Measurements from ENCODE around the gene UGT1A9. TPM values are rescaled to one million over a fixed set of nuclear protein-coding genes. Genes with fewer than 3 reads are reported as not detected.

UGT1A9 gene
- total RNA-seq, 4 donors from 2014 or later = 4.6 to 18.7 (median 10.5) TPM

- intact Hi-C loops (cut with DNase I; ENCODE audit: low total_unique reads) = no loop called here
- H3K27me3 ChIP-seq = no peaks in the 10 kb centered on the region
- no peaks in the 10 kb centered on the region for H3K4me1 ChIP-seq
- H3K27ac ChIP-seq = no peak overlapping the region
- in situ Hi-C loops (cut with MboI; ENCODE audit: low pct_ligation_motif_present in 1 of 4, low pct_unique_long_range_greater_than_20kb in 1 of 4, low sequenced_read_pairs in 3 of 4) = no loop called here
- WGBS, 2 donors (ENCODE audit: low coverage in 1 of 2) = 85% methylated on average over 14 of the region's 14 CpGs; no CpG with 5 or more reads in 1 of the 2 donors
- DNase-seq = no peak
- TF ChIP-seq POLR2A (IDR thresholded peaks at IDR 0.05) (no peak), EP300 (IDR thresholded peaks at IDR 0.05; ENCODE audit: low read depth) (no peak), POLR2AphosphoS5 (IDR thresholded peaks at IDR 0.05) (no peak), CTCF (IDR thresholded peaks at IDR 0.05) (no peak)
- H3K4me3 ChIP-seq = no peak overlapping the region
- no peaks in the 10 kb centered on the region for H3K36me3 ChIP-seq
- H3K9me3 ChIP-seq = no peaks in the 10 kb centered on the region
Observed at GRCh38 chr2:233798335-233799086, 126.8 kb downstream of the UGT1A9 start.

DNA sequence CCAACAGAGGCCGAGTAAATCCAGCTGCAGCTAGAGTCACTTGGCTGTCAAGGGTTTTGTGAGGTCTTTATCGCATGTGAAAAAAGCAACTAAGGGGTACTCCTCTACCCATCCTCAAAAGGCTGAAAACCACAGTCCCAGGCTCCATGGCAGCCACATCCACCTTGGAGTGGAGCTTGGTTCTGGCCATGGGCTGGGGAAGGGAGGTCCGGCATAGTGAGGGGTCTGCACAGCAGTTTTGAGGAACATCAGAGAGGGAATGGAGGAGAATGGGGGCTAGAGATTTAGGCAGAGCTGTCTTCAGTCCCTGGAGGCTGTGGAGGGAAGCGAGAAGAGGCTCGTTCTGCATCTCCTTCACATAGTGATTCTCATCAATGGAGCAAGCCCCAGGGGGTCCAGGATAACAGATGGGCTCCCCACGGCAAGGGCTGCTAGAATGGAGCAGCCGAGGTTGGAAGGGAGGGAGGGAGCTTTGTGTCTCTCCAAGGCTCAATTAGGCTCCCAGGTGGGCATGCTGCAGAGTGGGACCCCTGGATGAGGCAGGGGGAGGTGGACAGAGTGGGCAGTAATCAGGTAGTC lies 127.5 kb downstream of the UGT1A9 start:
- no peak for TF ChIP-seq CTCF (IDR thresholded peaks at IDR 0.05)
- intact Hi-C loops (cut with DNase I; ENCODE audit: low total_unique reads) = no loop called here

GRCh38 chr2:233799716-233800115 lies 128.0 kb downstream of the UGT1A9 start:
- H3K27me3 ChIP-seq = no peaks in the 10 kb centered on the region
- H3K4me1 ChIP-seq = no peaks in the 10 kb centered on the region
- intact Hi-C loops (cut with DNase I; ENCODE audit: low total_unique reads) = no loop called here
- no peak overlapping the region for H3K27ac ChIP-seq
- H3K4me3 ChIP-seq = no peak overlapping the region
- H3K9me3 ChIP-seq = no peaks in the 10 kb centered on the region
- no peak for TF ChIP-seq CTCF (IDR thresholded peaks at IDR 0.05)
- no peak for TF ChIP-seq POLR2A (IDR thresholded peaks at IDR 0.05)
- no peak for TF ChIP-seq EP300 (IDR thresholded peaks at IDR 0.05; ENCODE audit: low read depth)
- TF ChIP-seq POLR2AphosphoS5 (IDR thresholded peaks at IDR 0.05) = no peak
- H3K36me3 ChIP-seq = no peaks in the 10 kb centered on the region
- DNase-seq = no peak
- in situ Hi-C loops (cut with MboI; ENCODE audit: low pct_ligation_motif_present in 1 of 4, low pct_unique_long_range_greater_than_20kb in 1 of 4, low sequenced_read_pairs in 3 of 4) = no loop called here
- 49% methylated on average over 5 of the region's 5 CpGs; no CpG with 5 or more reads in 1 of the 2 donors for WGBS, 2 donors (ENCODE audit: low coverage in 1 of 2)

More for the DNA sequence above, 127.5 kb downstream of the UGT1A9 start:
- DNase-seq = no peak
- H3K4me3 ChIP-seq = no peak overlapping the region
- in situ Hi-C loops (cut with MboI; ENCODE audit: low pct_ligation_motif_present in 1 of 4, low pct_unique_long_range_greater_than_20kb in 1 of 4, low sequenced_read_pairs in 3 of 4) = no loop called here
- no peaks in the 10 kb centered on the region for H3K4me1 ChIP-seq
- H3K9me3 ChIP-seq = no peaks in the 10 kb centered on the region
- WGBS, 2 donors (ENCODE audit: low coverage in 1 of 2) = 54 to 65% methylated on average over 4 to 7 of the region's 7 CpGs
- H3K27me3 ChIP-seq = no peaks in the 10 kb centered on the region
- no peak overlapping the region for H3K27ac ChIP-seq
- no peaks in the 10 kb centered on the region for H3K36me3 ChIP-seq

DNA sequence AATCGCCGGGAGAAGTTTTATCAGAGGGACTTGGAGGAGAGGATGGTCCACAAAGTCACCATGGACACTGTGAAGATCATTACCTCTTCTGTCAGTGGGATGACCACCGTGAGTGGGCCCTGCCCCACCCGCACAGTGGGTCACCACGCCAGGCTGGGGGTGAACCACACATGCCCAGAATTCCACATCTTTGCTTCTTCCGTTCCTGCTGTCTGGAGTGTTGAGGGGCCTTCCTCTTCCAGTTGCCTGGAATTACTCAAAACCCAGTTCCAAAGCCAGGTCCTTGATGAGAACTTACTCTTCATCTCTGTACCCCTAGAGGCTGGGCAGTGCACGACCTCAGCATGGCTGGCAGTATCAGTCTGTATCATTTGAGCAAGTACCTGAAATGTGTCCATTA lies 128.5 kb downstream of the UGT1A9 start:
- Histone ChIP-seq H3K36me3 (no peaks in the 10 kb centered on the region), H3K4me3 (no peak overlapping the region), H3K27me3 (no peaks in the 10 kb centered on the region), H3K27ac (no peak overlapping the region), H3K9me3 (no peaks in the 10 kb centered on the region), H3K4me1 (no peaks in the 10 kb centered on the region)
- in situ Hi-C loops (cut with MboI; ENCODE audit: low pct_ligation_motif_present in 1 of 4, low pct_unique_long_range_greater_than_20kb in 1 of 4, low sequenced_read_pairs in 3 of 4) = no loop called here
- intact Hi-C loops (cut with DNase I; ENCODE audit: low total_unique reads) = no loop called here
- DNase-seq = no peak
- WGBS, 2 donors (ENCODE audit: low coverage in 1 of 2) = 60 to 78% methylated on average over 1 to 7 of the region's 7 CpGs
- TF ChIP-seq POLR2AphosphoS5 (IDR thresholded peaks at IDR 0.05) (no peak), EP300 (IDR thresholded peaks at IDR 0.05; ENCODE audit: low read depth) (no peak), CTCF (IDR thresholded peaks at IDR 0.05) (no peak), POLR2A (IDR thresholded peaks at IDR 0.05) (no peak)

All from transverse colon (tissue), 4 donors.